ENCODE results near the gene ZSCAN31.
"Not testable (repeated sequence)": the region's sequence is repeated elsewhere in the genome, so short reads cannot be mapped to it uniquely, and the experiment has no call there.

GRCh38 chr6:28365590-28365989, 29.6 kb upstream of the ZSCAN31 start:
- not testable (repeated sequence) for TF ChIP-seq CTCF, POLR2A (IDR thresholded peaks at IDR 0.05)

All from vagina (tissue), 2 donors.